D721Med (cell line): ENCODE data around the gene ZNRF3.

Experiments
- DNase-seq: peaks from one replicate; pipeline ENCODE4 v3.0.0; 2011; ENCODE audit warnings: low spot score; ENCODE audit not compliant: insufficient read length
- FAIRE-seq: peaks from 2 replicates; lab custom pipeline; 2011; peaks lifted over from hg19 to GRCh38; lab: Jason Lieb, UNC
- CTCF ChIP-seq: IDR thresholded peaks from 2 replicates; pipeline ENCODE4 v1.5.1; 2012; ENCODE audit warnings: mild to moderate bottlenecking, control low read depth; ENCODE audit not compliant: insufficient read depth; ENCODE audit errors: missing control alignments

The ZNRF3 gene

GRCh38 chr22:28893810-28894209 is 10.4 kb downstream of the ZNRF3 start:
- TF ChIP-seq CTCF, result no peak
- FAIRE-seq, result no peak
- no peak for DNase-seq

- FAIRE-seq (no peak), DNase-seq (no peak)
- no peak for TF ChIP-seq CTCF
These were observed 11.0 kb downstream of the ZNRF3 start for GRCh38 chr22:28894334-28894733.

- no peak for DNase-seq
- TF ChIP-seq CTCF, result no peak
- no peak for FAIRE-seq
These were observed 11.4 kb downstream of the ZNRF3 start for GRCh38 chr22:28894807-28895206.

GRCh38 chr22:28896611-28897010 is 13.2 kb downstream of the ZNRF3 start:
- TF ChIP-seq CTCF, result no peak
- no peak for FAIRE-seq
- DNase-seq, result no peak

GRCh38 chr22:28898233-28898629 is 14.9 kb downstream of the ZNRF3 start:
- FAIRE-seq (no peak), DNase-seq (no peak)
- TF ChIP-seq CTCF, result no peak

- no peak for DNase-seq
- FAIRE-seq, result no peak
- TF ChIP-seq CTCF, result no peak
These were observed 16.0 kb downstream of the ZNRF3 start for GRCh38 chr22:28899199-28899853.

- FAIRE-seq, result no peak
- DNase-seq, result no peak
- no peak for TF ChIP-seq CTCF
These were observed 17.1 kb downstream of the ZNRF3 start for GRCh38 chr22:28900379-28900925.
